Measurements from ENCODE around the gene ACTRT2. TPM values are rescaled to one million over a fixed set of nuclear protein-coding genes. Genes with fewer than 3 reads are reported as not detected.

ACTRT2 gene
- total and polyA plus RNA-seq, 2 of the 8 experiments (the other 6 are each of a cell fraction or from before 2014, with no cell fraction given), result not detected

GRCh38 chr1:3000671-3001470, 20.4 kb upstream of the ACTRT2 start (continued):
- no peak for TF ChIP-seq CHD7 (IDR thresholded peaks at IDR 0.05; ENCODE audit: insufficient replicate concordance, low read length)
- no peak for TF ChIP-seq BRCA1 (IDR thresholded peaks at IDR 0.05; ENCODE audit: low read depth, low read length)
- TF ChIP-seq MAX (IDR thresholded peaks at IDR 0.05), result no peak
- TF ChIP-seq SRF (IDR thresholded peaks at IDR 0.05; ENCODE audit: low read depth, low read length), result no peak
- TF ChIP-seq EZH2 (IDR thresholded peaks at IDR 0.05; ENCODE audit: low read depth, low read length, severe bottlenecking), result no peak
- TF ChIP-seq E2F6 (IDR thresholded peaks at IDR 0.05), result no peak
- no peak for TF ChIP-seq CHD1 (IDR thresholded peaks at IDR 0.05; ENCODE audit: low read depth, low read length)
- no peak for TF ChIP-seq EGR1 (IDR thresholded peaks at IDR 0.05; ENCODE audit: borderline replicate concordance, low read depth, low read length)
- no peak for TF ChIP-seq ZNF274 (IDR thresholded peaks at IDR 0.05; ENCODE audit: borderline replicate concordance, extremely low read depth, low read length)

Data from H1 (cell line).